H1 (cell line): ENCODE measurements around the gene MAP3K15. TPM values are rescaled to one million over a fixed set of nuclear protein-coding genes. Genes with fewer than 3 reads are reported as not detected.

Experiments
- CEBPB ChIP-seq: IDR thresholded peaks from 2 replicates; pipeline ENCODE4 v1.6.1; 2012; ENCODE audit warnings: low read depth, low read length
- CHD7 ChIP-seq: fragments of 300-600 bp; sonication (generic); IDR thresholded peaks from 2 replicates; pipeline ENCODE4 v1.7.1; 2012; ENCODE audit warnings: low read length, moderate library complexity, mild to moderate bottlenecking, inconsistent platforms; ENCODE audit not compliant: insufficient replicate concordance
- EGR1 ChIP-seq: IDR thresholded peaks from 2 replicates; pipeline ENCODE4 v1.6.1; 2011; ENCODE audit warnings: low read depth, low read length, borderline replicate concordance
- GABPA ChIP-seq: IDR thresholded peaks from 2 replicates; pipeline ENCODE4 v1.6.1; 2011; ENCODE audit warnings: mild to moderate bottlenecking, low read length, moderate library complexity, borderline replicate concordance; ENCODE audit not compliant: insufficient read depth
- GTF2F1 ChIP-seq: IDR thresholded peaks from 2 replicates; pipeline ENCODE4 v1.6.1; 2012; ENCODE audit warnings: low read depth, low read length, improper control_type of control experiment, borderline replicate concordance
- MAX ChIP-seq: IDR thresholded peaks from 2 replicates; pipeline ENCODE4 v1.6.1; 2012; ENCODE audit warnings: inconsistent platforms
- NRF1 ChIP-seq: IDR thresholded peaks from 2 replicates; pipeline ENCODE4 v1.6.1; 2011; ENCODE audit warnings: mild to moderate bottlenecking, low read depth, low read length, improper control_type of control experiment
- POLR2A ChIP-seq, 2 experiments: IDR thresholded peaks; 1 replicate in 1 of 2; 2 replicates in 1 of 2; pipeline ENCODE4 v1.6.1; 2011; ENCODE audit warnings: low read depth in 2 of 2, low read length in 2 of 2, mild to moderate bottlenecking in 2 of 2; ENCODE audit errors: control extremely low read depth in 1 of 2
- SRF ChIP-seq: IDR thresholded peaks from 2 replicates; pipeline ENCODE4 v1.6.1; 2011; ENCODE audit warnings: mild to moderate bottlenecking, low read depth, low read length, moderate library complexity
- ZNF274 ChIP-seq: IDR thresholded peaks from 2 replicates; pipeline ENCODE4 v1.7.0; 2012; ENCODE audit warnings: low read length, borderline replicate concordance; ENCODE audit errors: extremely low read depth
- polyA plus RNA-seq, 7 experiments: library from polyadenylated mRNA; depleted of rRNA in 3 of 7; stranded (reverse) in 5 of 7; unstranded in 2 of 7; fragments of >200 nt in 5 of 7; fragments of 200-250 nt in 2 of 7; gene quantifications; 1 replicate in 5 of 7; 2 replicates in 1 of 7; 4 replicates in 1 of 7; pipeline versions ENCODE4 v1.2.1 to v1.2.3, GENCODE V29; 2011 to 2013; ENCODE audit warnings: missing spikeins in 2 of 7, mixed read lengths in 2 of 7
- total RNA-seq: library from RNA; stranded (reverse); fragmentation: NEBNext Ultra II Directional; extraction: Animal tissue kit (Norgen Biotek cat#: 25700); gene quantifications from 2 replicates; pipeline ENCODE4 v1.2.1, GENCODE V29; 2021

MAP3K15 gene
- total and polyA plus RNA-seq, 2 of the 8 experiments (the other 6 are each of a cell fraction or from before 2014, with no cell fraction given) = 1.8 to 2.4 TPM

GRCh38 chrX:19343535-19344408 lies 171.5 kb downstream of the MAP3K15 start, which contains the start of gene PDHA1 (continued):
- peak; percentile 51; the same call in 1 of the 2 replicates for TF ChIP-seq MAX
- TF ChIP-seq GTF2F1 = no peak
- no peak for TF ChIP-seq CEBPB
- TF ChIP-seq ZNF274 = no peak
- no peak for TF ChIP-seq GABPA
- no peak for TF ChIP-seq CHD7
- TF ChIP-seq NRF1 = no peak
- TF ChIP-seq POLR2A (IDR thresholded peaks at IDR 0.05; ENCODE audit: control extremely low read depth in 1 of 2, low read depth in 2 of 2, low read length in 2 of 2) = peak in 1 of 2 experiments; percentile 36; a peak in 1 of 3 replicates
- peak; percentile 79; the same call in 1 of the 2 replicates for TF ChIP-seq EGR1
- TF ChIP-seq SRF = peak; percentile 31; the same call in 1 of the 2 replicates
